ENCODE measurements around the gene RNASEL.

RNASEL gene

GRCh38 chr1:182600745-182601415, 11.8 kb upstream of the RNASEL start:
- no peak for DNase-seq (ENCODE audit: low spot score)

GRCh38 chr1:182600036-182600713, 11.1 kb upstream of the RNASEL start:
- no peak for DNase-seq (ENCODE audit: low spot score)

GRCh38 chr1:182599339-182599738, 10.3 kb upstream of the RNASEL start:
- no peak for DNase-seq (ENCODE audit: low spot score)

DNA sequence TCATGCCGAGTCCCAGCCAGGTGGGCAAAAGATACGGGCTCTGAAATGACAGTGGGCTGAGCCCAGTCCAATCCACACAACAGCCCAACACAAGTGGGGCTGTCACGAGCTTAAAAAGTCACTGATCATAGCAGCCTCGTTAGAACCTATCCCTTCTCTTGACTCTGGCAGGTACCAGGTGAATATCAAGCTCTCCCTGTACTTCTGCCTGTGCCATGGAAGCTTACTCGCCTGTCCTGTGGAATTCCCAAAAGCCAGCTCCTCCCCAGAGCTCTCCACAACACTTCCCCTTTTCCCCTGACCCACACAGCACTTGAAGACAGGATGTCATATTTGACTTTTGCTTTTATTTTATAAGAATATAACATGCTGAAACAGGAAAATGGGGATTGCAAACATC, 9.2 kb upstream of the RNASEL start:
- DNase-seq (ENCODE audit: low spot score): no peak

DNA sequence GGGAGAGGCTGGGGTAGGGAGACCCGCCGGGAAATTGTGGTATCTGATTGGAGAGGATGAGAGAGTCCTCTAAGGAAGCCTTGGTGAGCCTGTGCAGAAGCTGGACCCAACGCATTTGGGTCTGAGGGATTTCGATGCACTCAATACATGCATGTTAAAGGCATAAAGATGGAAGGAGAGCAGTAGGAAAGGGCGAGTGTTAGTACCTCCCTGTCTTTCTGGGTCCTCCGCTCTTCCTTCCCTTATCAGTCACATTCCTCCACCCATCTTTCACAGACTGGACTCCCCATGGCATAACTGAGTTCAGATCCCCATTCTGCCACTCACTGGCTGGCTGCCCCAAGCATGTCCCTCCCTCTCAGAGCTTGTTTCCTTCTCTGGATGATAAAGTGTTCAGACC, 7.9 kb upstream of the RNASEL start:
- DNase-seq (ENCODE audit: low spot score): no peak

DNA sequence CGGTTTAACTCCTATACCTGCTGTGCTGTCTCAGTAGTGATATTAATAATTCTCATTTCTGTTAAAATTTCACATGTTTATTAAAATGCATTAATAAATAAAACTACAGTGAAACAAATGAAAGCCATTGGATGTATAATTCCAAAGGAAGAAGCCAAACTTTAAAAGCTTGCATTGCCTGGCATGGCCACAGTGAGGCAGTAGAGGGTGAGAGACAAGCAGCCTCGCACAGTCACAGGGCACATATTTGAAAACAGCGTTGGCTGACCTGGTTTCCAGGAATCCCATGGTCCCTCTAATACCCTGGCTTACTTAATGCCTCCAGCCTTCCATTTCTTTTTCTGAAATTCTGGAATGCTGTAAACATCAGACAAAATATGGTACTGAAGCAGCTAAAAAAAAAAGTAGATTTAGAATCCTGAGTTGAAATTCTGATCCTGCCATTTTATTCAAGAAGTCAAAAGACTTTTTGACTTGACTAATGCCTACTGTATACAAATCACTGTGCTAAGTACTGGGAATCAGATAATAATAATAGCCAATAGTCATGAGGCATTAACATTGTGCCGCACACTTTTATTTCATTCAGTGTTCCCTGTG, 6.7 kb upstream of the RNASEL start:
- peak; percentile 74 for DNase-seq (ENCODE audit: low spot score)

DNA sequence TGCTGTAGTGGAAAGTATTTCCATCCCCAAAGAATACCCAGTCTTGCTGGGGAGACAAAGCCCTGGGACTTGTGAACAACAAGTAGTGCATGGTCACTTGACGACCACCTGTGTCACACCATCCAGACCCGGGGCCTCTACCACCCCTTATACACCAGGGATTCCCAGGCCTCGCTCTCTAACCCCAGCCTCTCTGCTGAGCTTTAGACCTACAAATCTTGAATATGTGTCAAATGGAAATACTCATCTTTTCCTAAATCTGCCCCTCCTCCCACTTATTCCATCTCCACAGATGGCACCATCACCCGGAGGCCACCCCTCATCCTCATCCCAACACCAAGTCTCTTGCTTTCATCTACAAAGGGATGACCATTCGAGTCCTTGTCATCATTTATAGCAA, 875 bp upstream of the RNASEL start:
- DNase-seq (ENCODE audit: low spot score): no peak

- no peak for DNase-seq (ENCODE audit: low spot score)
Measured at GRCh38 chr1:182589520-182589919, 464 bp upstream of the RNASEL start.

GRCh38 chr1:182587666-182588499, 1.2 kb downstream of the RNASEL start:
- no peak for DNase-seq (ENCODE audit: low spot score)

DNA sequence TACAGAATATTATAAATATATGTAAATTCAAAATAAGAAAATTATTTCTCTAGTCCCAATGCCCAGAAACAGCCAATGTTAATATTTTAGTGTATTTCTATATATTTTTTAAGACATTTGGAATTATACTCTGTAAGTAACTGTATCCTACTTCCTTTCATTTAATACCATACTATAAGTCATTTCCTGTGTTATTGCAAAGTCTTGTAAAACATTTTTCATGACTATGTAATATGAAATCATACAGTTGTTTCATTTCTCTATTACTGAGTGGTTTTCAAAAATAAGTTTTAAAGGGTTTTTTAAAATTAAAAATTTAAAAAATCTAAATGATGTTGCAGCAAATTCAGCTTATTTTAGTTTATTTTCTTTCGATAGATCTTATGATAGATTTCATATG, 2.0 kb downstream of the RNASEL start:
- no peak for DNase-seq (ENCODE audit: low spot score)

- no peak for DNase-seq (ENCODE audit: low spot score)
Measured at GRCh38 chr1:182586380-182586779, 2.7 kb downstream of the RNASEL start.

DNA sequence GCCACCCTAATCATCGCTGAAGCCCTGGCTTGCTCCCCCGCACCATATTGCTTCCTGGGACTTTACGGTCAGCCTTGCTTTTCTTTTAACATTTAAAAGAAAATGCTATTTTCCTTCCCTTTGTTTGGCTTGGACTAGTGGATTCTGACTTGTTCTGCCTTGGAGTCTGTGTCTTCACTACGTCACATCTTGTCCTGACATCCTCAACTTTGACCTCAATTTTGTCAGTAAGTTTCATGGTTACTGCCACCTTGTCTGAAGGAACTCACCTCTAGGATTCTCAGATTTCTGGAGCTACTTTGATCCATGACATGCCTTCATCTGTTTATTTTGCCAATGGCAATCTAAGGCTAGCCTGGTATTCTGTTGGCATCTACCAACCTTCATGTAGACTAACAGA, 4.3 kb downstream of the RNASEL start:
- DNase-seq (ENCODE audit: low spot score): no peak

- DNase-seq (ENCODE audit: low spot score): no peak
Measured at GRCh38 chr1:182580736-182581135, 8.3 kb downstream of the RNASEL start.

DNA sequence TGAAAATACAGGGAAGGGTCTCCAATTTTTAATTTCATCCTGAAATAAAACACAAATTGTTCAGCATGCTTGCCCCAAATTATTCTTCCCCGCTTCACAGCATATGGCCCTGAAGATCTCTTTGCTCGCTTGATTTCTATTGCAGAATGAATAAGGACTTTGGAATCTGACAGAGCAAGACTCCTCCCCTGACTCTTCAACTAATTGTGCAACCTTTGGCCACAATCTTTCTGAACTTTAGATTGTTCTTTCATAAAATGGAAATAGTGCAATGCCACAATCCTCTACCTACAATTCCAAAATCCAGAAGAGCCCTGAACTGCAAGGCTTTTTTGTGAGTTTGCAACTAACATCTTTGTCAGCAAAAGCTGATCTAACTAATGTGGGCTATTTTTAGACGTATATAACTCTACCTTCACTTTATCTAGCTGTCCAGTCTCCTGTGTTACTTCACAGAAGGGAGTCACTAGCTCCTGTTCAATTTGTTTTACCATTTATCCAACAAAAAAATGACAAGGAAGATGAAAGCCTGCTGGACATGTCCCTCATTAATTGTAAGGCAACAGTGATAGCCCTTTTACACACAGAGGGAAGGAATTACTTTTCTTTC, 13.4 kb downstream of the RNASEL start:
- peak; percentile 73 for DNase-seq (ENCODE audit: low spot score)

DNA sequence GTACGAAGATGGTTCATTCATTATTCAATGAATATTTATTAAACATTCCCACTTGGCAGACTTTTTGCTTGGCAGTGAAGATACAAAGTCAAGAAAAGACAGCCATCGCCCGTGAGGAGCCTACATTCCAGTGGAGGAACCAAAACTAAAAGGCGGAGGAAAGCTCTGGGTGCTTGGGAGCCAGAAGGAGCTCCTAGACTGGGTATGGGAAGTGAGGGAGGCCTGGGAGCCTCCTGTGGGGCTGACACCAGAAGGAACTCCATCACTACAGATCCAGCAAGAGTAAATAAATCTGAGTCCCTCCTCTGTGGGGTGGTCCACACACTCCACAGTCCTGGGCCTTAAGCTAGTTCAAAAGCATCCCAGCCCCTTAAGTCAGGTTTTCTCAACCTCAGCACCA, 14.9 kb downstream of the RNASEL start:
- no peak for DNase-seq (ENCODE audit: low spot score)

DNA sequence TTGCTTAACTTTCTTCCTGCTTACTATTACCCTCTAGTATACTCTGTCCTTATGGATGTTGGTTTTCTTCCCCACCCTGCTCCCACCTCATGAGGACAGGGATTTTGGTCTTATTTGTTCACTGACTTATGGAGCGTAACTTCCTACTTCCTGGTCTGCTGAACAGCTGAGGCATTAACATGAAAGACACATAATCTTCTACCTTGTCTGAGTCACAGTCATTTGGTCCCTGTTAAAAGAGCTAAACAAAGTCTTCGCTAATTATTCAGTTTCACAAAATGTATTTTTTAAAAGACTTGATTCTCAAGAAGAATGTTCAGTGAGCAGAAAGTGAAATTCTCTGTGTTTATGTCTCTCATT, 18.5 kb downstream of the RNASEL start:
- DNase-seq (ENCODE audit: low spot score): no peak

GRCh38 chr1:182569939-182570610, 19.0 kb downstream of the RNASEL start:
- DNase-seq (ENCODE audit: low spot score): no peak

GRCh38 chr1:182568647-182569284, 20.3 kb downstream of the RNASEL start:
- DNase-seq (ENCODE audit: low spot score): no peak

DNA sequence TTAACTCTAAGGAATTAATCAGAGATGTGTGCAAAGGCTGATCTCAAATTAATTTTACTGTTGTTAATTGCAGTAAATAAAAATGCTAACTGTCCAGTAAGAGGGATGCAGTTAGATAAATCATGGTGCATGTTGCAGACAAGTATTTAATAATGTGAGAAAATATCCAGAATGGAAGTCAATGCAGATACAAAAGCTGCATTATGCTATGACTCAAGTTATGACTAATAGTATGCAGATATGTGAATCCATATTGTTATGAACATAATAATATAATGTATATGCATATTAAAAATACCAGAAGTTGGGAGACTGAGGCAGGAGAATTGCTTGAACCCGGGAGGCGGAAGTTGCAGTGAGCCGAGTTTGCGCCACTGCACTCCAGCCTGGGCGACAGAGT, 21.4 kb downstream of the RNASEL start:
- no peak for DNase-seq (ENCODE audit: low spot score)

- DNase-seq (ENCODE audit: low spot score): no peak
Measured at GRCh38 chr1:182565537-182565936, 23.5 kb downstream of the RNASEL start.

DNA sequence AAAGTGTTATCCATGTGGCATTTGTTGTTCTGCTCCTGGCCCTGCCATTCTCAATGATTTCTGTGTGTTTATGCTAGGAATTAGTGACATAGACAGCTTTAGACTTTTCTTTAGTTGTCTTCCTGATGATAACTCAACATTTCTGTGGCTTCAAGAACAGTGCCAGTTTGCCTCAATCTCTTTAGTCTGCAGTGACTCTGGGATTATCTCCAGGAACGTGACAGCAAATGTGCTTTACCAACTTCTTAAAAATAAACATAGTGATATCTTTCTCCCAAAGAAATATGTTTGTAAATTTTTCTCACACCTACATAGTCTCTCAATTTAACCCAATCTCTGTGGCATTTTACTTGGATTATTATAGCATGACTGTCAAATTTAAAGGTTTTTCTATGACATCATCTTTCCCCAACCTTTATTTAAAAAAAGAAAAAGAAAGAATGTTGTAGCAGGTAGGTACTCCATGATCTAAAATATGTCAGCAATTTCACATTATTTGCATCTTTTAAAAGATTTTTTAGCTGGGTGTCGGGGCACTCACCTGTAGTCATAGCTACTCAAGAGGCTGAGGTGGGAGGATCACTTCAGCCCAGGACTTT, 24.6 kb downstream of the RNASEL start:
- DNase-seq (ENCODE audit: low spot score): no peak

Data from AG20443 (cell line).